Transverse colon (tissue), 3 donors: ENCODE results near the gene FAHD1.

Experiments
- POLR2A ChIP-seq: fragments of 450-650 bp; IDR thresholded peaks from one replicate; pipeline ENCODE4 v1.6.1; 2016; ENCODE audit warnings: antibody characterized with exemption, mild to moderate bottlenecking, moderate library complexity
- TF ChIP-seq, protein P1 (sequence below), 5 experiments: fragments of 200-600 bp in 3 of 5; fragments of 450-650 bp in 2 of 5; sonication (generic) in 3 of 5; IDR thresholded peaks; 1 replicate in 2 of 5; 2 replicates in 3 of 5; pipeline ENCODE4 v1.5.1; 2016 to 2017; ENCODE audit warnings: antibody characterized with exemption in 5 of 5, inconsistent platforms in 3 of 5, mild to moderate bottlenecking in 2 of 5, moderate library complexity in 1 of 5

DNA sequence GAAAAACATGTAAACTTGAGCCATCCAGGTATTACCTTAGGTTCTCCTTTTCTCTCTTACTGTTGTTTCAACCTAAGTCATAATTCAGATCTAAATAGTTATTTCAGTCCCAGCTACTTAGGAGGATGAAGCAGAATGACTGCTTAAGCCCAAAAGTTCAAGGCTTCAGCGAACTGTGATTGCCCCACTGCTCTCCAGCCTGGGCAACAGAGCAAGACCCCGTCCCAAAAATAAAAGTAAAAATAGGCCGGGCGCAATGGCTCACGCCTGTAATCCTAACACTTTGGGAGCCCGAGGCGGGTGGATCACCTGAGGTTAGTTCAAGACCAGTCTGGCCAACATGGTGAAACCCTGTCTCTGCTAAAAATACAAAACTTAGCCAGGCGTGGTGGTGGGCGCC, 35.4 kb downstream of the FAHD1 start:
- TF ChIP-seq, protein P1, sequence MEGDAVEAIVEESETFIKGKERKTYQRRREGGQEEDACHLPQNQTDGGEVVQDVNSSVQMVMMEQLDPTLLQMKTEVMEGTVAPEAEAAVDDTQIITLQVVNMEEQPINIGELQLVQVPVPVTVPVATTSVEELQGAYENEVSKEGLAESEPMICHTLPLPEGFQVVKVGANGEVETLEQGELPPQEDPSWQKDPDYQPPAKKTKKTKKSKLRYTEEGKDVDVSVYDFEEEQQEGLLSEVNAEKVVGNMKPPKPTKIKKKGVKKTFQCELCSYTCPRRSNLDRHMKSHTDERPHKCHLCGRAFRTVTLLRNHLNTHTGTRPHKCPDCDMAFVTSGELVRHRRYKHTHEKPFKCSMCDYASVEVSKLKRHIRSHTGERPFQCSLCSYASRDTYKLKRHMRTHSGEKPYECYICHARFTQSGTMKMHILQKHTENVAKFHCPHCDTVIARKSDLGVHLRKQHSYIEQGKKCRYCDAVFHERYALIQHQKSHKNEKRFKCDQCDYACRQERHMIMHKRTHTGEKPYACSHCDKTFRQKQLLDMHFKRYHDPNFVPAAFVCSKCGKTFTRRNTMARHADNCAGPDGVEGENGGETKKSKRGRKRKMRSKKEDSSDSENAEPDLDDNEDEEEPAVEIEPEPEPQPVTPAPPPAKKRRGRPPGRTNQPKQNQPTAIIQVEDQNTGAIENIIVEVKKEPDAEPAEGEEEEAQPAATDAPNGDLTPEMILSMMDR (IDR thresholded peaks at IDR 0.05) = no peak
- TF ChIP-seq POLR2A = no peak
